ENCODE measurements around the gene EXO1. TPM values are rescaled to one million over a fixed set of nuclear protein-coding genes. Genes with fewer than 3 reads are reported as not detected.

Gene EXO1
- total RNA-seq, 4 donors from 2014 or later, result 0.68 to 2.4 (median 0.88) TPM; not detected in 1

GRCh38 chr1:241846375-241846774, 1.6 kb upstream of the EXO1 start:
- no peak for TF ChIP-seq CTCF (IDR thresholded peaks at IDR 0.05; ENCODE audit: low read depth)

DNA sequence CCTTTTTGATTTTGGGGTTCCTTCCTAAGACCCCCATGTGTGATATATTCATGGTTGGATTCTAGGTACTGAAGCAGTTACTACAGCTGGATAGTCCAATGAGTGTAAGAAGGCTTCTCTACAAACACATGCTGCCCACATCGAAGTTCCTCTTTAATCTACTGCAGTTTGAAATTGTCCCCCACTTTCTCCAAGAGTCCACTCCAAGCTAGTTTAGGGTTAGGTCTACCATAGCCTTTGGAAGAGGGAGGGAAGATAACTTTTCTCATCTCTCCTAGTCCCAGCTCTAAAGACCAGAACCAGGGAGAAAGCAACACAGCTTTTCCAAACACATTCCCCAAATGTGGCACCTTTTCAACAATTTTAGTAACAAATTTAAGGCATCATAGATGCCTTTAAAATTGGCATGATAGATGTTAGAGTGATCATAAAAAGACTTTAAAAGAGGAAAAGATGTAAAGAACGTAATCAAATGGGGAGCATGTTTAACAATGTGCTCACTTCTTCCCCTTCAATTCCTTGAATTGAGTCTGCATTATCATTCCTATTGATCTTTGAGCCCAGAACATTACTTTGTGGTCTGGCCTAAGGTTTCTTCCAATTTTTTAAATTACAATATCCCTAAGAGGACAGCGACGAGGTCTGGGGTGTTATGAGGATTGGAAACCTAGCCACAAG, 1.0 kb upstream of the EXO1 start:
- TF ChIP-seq CTCF (IDR thresholded peaks at IDR 0.05; ENCODE audit: low read depth), result no peak

DNA sequence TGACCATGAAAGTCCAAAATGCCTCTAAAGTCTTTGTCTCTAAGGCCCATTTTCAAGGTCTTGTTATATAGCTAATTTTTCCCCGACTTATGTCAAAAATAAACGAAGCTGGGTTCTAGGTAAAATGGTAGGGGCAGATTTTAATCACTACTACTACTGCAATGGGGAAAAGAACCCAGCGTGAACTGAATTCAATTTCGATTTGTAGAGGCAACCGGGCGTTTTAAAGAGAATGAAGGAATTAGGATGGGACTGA, 536 bp upstream of the EXO1 start:
- TF ChIP-seq CTCF (IDR thresholded peaks at IDR 0.05; ENCODE audit: low read depth), result no peak

GRCh38 chr1:241848686-241849344, 811 bp downstream of the EXO1 start:
- TF ChIP-seq CTCF (IDR thresholded peaks at IDR 0.05; ENCODE audit: low read depth), result no peak

DNA sequence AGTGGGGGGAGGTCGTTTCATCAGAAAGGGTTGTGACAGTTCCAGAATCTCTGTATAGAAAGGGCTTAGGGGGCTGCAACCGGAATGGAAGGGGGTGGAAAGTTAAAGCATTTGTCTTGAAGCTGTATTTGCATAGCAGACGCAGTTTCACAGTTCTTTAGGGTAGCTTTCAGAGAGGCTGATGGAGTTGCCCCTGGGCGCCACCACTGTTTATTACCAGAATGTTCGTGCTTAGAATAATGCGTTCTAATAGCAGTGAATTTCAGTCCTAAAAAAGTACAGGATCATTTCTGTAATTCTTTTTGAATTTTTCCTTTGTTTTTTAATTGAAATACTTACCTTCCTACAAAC, 1.3 kb downstream of the EXO1 start:
- no peak for TF ChIP-seq CTCF (IDR thresholded peaks at IDR 0.05; ENCODE audit: low read depth)

- no peak for TF ChIP-seq CTCF (IDR thresholded peaks at IDR 0.05; ENCODE audit: low read depth)
Measured at GRCh38 chr1:241857131-241857530, 9.1 kb downstream of the EXO1 start.

DNA sequence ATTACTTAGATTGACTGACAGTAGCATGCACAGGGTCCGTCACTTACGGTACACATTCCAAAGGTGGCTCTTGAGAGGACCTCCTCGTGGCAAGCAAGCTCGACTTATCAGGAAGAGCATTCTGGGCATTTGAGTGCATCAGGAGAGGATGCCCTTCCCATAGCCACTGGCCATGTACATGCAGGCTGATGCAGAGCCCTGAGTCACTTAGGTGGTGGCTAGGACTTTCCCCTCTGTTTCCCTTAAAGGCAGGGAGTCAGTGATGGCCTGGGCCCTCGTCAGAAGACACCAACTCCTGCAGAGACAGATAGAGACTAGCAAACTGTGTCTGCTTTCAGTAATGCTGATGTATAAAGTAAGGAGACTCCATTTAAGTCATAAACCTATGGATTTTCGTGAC, 12.9 kb downstream of the EXO1 start:
- TF ChIP-seq CTCF (IDR thresholded peaks at IDR 0.05; ENCODE audit: low read depth), result no peak
